Stimulated activated CD4-positive, alpha-beta T cell treated with anti-CD3 and anti-CD28 coated beads, Interleukin-1b, Interleukin-23, amount 100 ng/mL, for 1 hour (primary cell): ENCODE data around the gene SPRR2D.
"Not testable (repeated sequence)": the region's sequence is repeated elsewhere in the genome, so short reads cannot be mapped to it uniquely, and the experiment has no call there.

ENCODE experiments used
- DNase-seq, 2 donors: peaks; one replicate each; pipeline ENCODE4 v3.0.0-alpha.2; 2020; ENCODE audit warnings: low read depth in 2 of 2

The SPRR2D gene

DNA sequence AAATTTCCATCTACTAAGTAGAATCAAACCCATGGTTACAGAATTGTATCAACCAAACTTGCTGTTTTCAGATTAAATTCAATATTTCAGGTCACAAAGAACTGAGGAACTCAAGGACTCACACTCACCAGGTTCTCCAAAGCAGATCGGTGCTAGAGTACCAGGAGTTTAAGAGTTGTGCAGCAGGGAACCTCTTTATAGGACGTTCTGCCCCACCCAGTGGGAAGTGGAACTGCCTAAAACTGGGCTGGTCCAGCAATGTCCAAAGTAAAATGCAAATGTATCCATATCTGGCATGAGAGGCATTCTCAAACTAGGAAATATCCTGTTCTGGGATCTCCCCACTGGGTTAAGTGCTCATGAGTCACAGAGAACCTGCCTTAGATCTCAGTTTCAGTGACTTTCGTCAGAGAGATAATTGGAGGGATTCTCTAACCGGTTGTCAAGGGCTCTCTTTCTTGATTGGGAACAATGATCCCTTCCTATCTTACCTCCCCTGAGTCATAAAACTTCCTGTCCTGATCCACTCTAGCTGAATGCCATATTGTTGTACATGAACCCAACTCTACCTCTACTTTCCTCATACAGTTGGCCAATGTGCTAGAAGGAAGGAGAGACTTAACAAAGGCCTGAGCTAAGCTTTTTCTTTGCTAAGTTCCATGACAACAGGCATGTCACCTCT lies at the start of gene SPRR2D:
TSS of gene SPRR2D (minus strand) at position 171 of the 682 bp plus-strand sequence. CDS start 774 bp downstream, outside the sequence.
- no peak for DNase-seq

DNA sequence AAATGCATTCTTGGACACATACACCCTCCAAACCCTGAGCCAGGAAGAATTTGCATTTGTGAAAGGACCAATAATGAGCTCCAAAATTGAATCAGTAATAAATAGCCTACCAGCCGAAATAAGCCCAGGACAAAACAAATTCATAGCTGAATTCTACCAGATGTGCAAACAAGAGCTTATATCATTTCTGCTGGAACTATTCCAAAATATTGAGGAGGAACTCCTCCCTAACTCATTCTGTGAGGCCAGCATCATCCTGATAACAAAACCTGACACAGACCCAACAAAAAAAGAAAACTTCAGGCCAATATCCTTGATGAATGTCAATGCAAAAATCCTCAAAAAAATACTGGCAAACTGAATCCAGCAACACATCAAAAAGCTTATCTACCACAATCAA lies 46.7 kb upstream of the SPRR2D start:
- DNase-seq, result no peak

DNA sequence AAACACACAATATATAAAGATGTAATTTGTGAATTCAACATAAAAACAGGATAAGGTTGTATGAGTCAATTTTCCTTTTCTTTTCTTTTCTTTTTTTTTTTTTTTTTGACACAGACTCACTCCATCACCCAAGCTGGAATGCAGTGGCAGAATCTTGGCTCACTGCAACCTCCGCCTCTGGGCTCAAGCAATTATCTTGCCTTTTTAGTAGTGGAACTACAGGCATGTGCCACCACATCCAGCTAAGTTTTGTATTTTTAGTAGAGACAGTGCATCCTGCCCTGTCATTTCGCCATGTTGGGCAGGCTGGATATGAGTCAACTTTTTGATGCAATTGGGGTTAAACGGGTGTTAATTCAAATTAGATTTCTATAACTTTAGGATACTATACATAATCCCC lies 40.8 kb upstream of the SPRR2D start:
- no peak for DNase-seq

DNA sequence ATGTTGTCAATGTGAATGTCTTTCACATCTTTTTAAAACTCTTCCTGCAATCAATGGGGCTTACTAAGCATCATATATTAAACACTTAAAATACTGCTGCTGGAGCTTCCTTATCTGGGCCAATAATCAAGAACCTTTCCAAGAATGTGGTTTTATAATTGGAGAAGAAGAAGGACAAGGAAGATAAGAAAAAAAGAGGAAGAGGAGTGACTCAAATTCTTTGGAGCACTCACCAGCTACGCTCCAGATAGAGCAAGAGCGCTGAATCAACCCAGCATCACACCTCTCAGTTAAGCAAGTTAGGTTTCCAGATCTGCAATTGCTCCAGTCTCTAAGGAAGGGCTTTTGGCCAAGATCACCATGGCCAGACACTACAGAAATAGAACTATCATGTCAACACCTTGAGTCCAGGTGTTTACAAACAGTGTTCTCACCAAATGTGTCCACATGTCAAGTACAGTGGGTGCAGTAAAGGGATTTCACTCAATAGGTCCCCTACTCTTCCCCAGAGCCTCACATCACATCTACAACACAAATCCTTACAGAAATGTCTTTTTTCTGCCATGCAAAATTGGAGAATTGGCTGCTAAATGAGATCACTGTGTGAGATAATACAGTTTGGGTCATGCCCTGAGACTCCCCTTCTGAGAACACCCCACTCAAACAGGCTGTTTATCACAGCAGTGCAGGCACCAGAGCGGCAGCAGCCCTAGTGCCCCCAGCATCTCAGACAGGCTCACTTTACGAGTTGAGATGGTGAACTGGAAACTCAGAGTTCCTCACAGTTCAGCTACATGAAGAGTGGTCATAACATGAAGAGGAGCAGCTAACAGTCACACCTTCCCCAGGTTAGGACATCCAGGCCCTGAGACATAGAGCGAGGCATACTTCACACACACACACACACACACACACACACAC lies 32.1 kb upstream of the SPRR2D start:
- no peak for DNase-seq

DNA sequence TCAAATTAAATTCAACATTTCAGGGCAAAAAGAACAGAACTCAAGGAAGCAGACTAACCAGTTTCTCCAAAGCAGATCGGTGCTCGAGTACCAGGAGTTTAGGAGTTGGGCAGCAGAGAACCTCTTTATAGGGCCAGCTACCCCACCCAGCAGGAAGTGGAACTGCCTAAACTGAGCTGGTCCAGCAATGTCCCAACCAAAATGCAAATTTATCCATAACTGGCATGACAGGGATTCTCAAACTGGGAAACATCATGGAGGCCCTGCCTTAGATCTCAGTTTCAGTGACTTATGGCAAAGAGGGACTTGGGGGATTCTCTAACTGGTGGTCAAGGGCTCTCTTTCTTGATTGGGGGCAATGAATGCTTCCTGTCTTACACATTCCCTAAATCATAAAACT lies 30.6 kb upstream of the SPRR2D start, which contains the start of gene SPRR2B:
TSS of gene SPRR2B (minus strand) at position 101 of the 400 bp plus-strand sequence. CDS start 772 bp downstream, outside the sequence.
- DNase-seq, result no peak

DNA sequence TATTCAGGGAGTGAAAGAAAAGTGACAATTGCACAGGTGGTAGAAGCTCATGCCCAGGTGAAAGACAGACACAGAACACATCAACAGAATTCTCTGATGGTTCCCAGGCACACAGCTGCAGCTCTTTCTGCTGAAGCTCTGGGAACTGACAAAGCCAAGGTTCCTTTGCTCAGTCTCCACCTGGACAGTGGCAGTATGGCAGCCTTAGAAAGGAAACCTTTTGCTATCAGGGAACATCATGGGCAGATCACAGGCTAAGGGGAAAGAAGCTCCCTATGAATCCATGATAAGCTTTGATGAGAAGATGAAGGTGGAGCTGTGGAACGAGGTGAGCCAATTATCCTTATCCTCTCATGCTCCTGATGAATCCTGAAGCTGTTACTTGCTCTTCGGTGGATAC lies 29.3 kb upstream of the SPRR2D start:
- DNase-seq, result no peak

DNA sequence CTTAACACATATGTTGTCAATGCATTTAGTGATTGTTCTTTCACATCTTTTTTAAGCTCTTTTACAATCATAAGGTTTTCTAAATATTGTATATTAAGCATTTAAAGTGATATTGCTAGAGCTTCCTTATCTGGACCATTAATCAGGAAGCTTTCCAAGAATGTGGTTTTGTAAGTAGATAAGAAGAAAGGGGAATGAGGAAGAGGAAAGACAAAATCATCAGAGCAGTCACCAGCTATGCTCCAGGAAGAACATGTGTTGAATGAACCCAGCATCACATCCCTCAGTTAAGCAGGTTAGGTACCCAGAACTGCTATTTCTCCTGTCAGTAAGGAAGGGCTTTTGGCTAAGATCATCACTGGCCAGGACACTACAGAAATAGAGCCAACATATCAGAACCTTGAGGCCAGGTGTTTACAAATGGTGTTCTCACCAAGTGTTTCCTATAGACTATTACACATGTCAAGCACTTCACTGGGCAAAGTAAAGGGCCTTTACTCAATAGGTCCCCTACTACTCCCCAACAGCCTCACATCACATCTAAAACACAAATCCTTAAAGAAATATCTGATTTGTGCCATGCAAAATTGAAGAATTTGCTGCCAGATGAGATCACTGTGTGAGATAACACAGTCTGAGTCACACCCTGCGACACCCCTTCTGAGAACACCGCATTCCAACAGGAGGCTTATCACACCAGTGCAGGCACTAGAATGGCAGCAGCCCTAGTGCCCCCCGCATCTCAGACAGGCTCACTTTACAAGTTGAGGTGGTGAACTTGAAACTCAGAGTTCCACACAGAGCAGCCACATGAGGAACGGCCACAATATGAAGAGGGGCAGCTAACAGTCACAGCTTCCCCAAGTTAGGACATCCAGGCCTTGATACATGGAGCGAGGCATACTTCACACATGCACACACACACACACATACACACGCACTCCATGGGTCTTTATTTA lies 18.2 kb upstream of the SPRR2D start:
- no peak for DNase-seq

DNA sequence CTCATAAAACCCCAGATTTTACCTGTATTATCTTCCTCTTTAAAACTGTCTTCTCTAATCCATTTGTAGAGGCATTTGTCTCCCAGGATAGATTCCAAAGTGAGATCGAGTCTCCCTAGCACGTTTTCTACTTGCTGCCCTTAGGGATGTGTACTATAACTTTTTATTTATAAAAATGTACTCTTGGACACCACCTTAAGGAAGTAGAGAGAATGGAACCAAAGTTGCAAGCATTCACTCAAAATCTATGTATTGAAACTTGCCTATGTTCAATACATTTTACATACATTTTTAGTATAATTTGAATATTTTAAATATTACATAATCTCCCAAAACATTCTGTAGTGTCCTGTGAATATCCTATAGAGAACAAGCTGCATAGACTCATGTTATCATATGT lies 17.2 kb upstream of the SPRR2D start:
- DNase-seq, result no peak

DNA sequence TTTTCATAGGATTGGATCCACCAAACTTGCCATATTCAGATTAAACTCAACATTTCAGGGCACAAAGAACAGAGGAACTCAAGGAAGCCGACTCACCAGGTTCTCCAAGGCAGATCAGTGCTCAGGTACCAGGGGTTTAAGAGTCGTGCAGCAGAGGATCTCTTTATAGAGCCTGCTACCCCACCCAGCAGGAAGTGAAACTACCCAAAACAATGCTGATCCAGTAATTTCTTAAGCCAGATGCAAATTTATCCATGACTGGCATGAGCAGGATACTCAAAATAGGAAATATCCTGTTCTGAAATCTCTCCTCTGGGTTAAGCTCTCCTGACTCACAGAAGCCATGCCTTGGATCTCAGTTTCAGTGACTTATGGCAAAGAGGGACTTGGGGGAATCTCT lies 16.5 kb upstream of the SPRR2D start, which contains the start of gene SPRR2A:
TSS of gene SPRR2A (minus strand) at position 138 of the 400 bp plus-strand sequence. CDS start 777 bp downstream, outside the sequence.
- no peak for DNase-seq

DNA sequence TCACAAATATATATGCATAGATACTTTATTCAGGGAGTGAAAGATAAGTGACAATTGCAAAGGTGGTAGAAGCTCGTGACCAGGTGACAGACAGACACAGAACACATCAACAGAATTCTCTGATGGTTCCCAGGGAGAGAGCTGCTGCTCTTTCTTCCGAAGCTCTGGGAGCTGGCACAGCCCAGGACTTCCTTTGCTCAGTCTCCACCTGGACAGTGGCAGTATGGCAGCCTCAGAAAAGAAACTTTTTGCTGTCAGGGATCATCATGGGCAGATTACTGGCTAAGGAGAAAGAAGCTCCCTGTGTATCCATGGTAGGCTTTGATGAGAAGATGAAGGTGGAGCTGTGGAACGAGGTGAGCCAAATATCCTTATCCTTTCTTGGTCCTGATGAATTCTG lies 15.2 kb upstream of the SPRR2D start:
- DNase-seq, result not testable (repeated sequence)

DNA sequence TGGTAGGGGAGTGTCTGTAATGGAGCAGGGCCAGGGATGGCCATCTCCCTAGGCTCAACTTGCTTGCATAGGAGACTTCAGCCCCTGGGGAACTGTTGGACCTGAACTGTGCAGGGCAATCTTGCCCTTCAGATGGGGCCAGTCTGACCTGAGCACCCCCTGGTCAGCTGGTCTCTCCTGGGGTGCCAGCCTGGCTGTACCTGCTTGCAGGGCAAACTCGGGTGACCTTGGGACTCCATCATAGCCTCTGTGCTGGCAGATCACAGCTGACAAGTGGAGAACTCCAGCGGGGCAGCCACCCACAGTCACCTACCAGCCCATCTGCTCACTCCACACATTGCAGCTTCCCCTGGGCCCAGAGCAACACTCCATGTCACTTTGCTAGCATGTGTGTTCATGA lies 8.3 kb upstream of the SPRR2D start:
- DNase-seq, result no peak

DNA sequence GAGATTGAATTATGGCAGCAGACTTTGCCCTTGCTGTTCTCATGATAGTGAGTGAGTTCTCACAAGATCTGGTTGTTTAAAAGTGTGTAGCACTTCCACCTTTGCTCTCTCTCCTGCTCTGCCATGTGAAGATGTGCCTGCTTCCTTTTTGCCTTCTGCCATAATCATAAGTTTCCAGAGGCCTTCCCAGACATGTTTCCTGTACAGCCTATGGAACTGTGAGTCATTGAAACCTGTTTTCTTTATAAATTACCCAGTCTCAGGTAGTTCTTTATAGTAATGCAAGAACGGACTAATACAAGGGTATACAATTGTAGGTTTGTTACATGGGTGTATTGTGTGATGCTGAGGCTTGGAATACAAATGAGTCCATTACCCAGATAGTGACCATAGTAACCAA lies 5.7 kb downstream of the SPRR2D start:
- no peak for DNase-seq

DNA sequence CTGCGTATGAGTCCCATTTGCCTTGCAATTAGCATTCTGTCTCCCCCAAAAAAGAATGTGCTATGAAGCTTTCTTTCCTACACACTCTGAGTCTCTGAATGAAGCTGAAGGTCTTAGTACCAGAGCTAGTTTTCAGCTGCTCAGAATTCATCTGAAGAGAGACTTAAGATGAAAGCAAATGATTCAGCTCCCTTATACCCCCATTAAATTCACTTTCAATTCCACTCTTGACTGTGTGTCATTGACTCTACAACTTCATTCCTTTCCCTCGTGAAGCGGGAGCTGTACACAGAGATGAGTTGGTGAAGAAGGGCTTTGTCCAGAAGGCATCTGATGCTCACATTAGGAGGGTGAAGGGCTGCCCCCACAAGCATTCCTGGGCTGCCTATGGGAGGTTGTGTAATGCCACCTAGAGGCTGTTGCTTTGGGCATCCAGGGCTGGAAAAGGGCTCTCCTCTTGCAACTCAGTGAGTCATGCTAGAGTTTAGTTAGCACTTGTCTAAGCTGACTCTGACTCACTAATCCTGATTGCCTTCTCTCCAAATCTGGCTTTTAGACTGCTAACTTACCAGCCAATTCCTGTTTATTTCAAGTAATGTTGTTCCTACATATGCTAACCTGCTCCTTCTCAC lies 8.1 kb downstream of the SPRR2D start:
- DNase-seq, result no peak

DNA sequence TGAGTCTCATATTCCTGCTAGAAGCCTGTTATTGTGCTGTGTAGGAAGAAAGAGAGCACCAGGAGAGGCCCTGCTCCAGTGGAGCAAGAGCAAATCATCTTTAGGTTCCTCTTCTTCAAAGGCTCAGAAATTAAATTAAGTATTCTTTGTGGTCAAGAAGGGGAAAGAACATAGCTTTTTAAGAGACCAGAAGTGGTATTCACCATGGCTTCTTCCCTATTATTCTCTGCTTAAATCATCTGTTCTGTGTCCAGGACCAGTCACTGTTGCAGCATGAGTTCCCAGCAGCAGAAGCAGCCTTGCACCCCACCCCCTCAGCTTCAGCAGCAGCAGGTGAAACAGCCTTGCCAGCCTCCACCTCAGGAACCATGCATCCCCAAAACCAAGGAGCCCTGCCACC lies 8.8 kb downstream of the SPRR2D start:
- DNase-seq, result no peak

DNA sequence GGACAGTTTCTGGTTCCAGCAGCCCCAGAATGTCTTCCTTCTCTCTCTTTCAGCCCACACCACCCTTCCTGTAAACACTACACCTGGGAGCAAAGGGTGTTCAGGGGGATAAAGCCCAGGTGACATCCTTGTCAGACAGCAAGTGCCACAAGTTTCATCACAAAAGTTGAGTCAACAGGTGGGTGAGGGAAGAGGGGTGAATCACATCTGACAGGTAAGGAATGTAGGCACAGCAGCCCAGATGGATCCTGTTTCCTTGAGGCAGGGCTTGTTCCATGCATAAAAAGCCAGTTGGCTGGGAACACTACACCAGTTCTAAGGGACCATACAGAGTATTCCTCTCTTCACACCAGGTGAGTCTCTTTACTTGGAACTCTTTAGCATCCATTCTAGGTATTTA lies 10.0 kb downstream of the SPRR2D start, which contains the start of gene SPRR1B:
TSS of gene SPRR1B (plus strand) at position 309 of the 400 bp plus-strand sequence. CDS start 1,143 bp downstream, outside the sequence.
- DNase-seq, result no peak

DNA sequence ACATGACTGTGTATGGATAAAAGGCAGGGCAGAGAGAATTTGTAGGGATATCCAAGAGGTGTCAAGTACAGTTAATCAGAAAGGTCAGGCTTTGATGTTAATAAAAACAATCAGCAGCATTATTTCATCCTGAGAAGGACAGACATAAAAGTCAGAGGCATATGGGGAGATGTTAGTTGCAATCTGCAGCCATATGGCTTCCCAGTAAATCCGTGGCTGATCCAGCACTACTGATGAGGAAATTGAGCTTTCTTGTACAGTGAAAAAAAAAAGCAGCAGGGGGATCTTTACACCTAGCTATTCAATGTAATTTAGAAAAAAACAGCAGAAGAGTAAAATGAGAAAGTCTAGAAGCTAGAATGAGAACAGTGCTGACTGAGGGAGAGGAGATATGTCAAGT lies 12.2 kb downstream of the SPRR2D start:
- no peak for DNase-seq

DNA sequence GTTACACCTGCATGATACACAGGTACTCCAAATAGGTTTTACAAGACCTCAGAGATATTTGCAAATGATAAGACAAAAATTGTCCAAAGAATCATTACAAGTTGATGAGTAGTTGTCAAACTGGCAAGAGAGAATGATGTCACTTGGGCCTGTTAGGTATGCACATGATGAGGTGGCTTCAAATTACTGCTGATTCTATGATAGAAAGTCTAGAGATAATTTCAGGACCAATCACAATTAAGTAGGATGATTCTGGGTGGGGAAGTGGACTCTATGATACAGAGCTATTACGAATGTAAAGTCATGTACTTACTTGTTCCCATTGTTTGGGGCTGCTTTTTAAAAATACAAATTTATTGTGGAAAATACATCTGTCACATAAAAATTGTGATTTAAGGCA lies 15.1 kb downstream of the SPRR2D start:
- DNase-seq, result no peak

DNA sequence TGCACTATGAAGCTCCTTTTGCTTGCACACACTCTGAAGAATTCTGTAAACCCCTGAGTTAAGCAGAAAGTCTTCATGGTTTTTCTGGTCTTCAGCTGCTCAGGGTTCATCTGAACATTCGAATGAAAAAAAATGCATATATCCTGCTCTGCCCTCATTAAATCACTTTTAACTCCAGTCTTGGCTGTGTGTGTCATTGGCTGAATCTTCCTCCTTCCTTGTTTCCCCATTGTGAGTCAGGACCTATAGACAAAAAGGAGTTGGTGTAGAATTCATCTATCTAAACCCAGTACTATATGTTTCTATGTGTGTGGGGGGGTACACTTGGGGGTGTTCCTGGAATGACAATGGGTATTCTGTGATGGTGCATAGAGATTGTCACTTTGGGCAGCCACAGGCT lies 16.5 kb downstream of the SPRR2D start:
- no peak for DNase-seq

DNA sequence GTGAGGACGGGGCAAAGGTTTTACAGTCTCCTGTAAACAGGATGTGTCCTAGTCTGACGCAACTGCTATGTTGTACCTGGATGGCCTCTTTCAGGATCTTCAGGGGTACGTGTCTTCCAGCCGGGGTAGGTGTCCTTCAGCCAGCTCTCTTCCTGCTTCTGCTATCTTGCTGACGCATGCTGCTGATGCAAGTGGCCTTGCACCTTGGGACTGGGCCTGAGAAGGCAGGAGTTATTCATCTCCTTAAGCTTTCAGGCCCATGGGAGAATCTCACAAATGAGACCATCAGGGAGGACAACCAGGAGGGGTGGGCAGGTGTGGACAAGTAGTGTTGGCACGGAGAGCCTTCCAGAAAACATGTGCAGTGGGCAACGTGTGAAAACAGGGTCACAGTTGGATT lies 17.8 kb downstream of the SPRR2D start:
- DNase-seq, result no peak

DNA sequence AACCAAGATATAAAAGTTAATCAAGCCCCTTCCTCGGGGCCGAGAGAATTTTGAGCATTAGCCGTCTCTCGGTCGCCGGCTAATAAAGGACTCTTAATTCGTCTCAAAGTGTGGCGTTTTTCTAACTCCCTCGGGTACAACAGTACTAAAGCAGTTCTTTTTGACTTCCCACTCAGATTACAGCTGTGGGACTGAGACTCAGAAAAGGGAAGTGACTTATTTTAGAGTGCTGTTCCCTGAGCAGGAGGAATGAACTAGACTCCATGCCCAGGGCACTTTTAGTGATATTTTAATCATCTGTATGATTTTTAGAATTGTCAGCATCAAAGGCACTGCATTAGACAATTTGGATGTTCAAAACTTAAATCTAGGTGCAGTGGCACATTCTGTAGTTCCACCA lies 18.6 kb downstream of the SPRR2D start:
- DNase-seq, result not testable (repeated sequence)

DNA sequence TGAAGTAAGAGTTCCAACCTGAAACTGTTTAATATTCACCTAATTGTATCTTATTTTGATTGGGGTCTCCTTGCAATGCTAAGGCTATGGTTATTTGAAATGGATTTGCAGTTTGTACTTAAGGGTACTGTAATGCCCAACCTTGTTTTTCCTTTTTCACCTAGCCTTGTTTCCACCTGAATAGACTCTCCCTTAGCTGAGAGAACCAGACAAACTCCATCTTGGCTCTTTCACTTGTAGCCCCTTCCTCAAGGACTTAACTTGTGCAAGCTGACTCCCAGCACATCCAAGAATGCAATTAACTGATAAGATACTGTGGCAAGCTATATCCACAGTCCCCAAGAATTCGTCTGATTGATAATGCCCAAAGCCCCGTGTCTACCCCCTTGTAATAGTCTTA lies 19.1 kb downstream of the SPRR2D start:
- DNase-seq, result not testable (repeated sequence)
